Right renal cortex interstitium (tissue), 3 donors: Measurements from ENCODE around the gene SPTSSB. TPM values are rescaled to one million over a fixed set of nuclear protein-coding genes. Genes with fewer than 3 reads are reported as not detected.

Experiments
- DNase-seq, 3 donors: peaks; one replicate each; pipeline ENCODE4 v3.0.0-alpha.2; 2013; ENCODE audit warnings: low read depth in 3 of 3, low spot score in 2 of 3
- polyA plus RNA-seq, 3 donors: library from polyadenylated mRNA; unstranded; fragments of 120-200 nt; gene quantifications; one replicate each; pipeline ENCODE4 v1.2.1, GENCODE V29; 2013; ENCODE audit not compliant: insufficient read length in 3 of 3

Gene SPTSSB
- polyA plus RNA-seq, 3 donors = 3.0 to 5.7 (median 3.4) TPM

GRCh38 chr3:161343540-161343939, 27.8 kb downstream of the SPTSSB start:
- DNase-seq = no peak

- DNase-seq = no peak
Observed at GRCh38 chr3:161342629-161343028, 28.7 kb downstream of the SPTSSB start.

GRCh38 chr3:161339517-161340500, 31.5 kb downstream of the SPTSSB start:
- DNase-seq = no peak

- no peak for DNase-seq
Observed at GRCh38 chr3:161337311-161337710, 34.0 kb downstream of the SPTSSB start.

GRCh38 chr3:161336661-161337060, 34.7 kb downstream of the SPTSSB start:
- no peak for DNase-seq

GRCh38 chr3:161333696-161334095, 37.6 kb downstream of the SPTSSB start:
- DNase-seq = no peak

- DNase-seq = no peak
Observed at GRCh38 chr3:161332792-161333191, 38.5 kb downstream of the SPTSSB start.

GRCh38 chr3:161325059-161325458, 46.3 kb downstream of the SPTSSB start:
- DNase-seq = no peak

GRCh38 chr3:161323926-161324621, 47.2 kb downstream of the SPTSSB start:
- DNase-seq = no peak

- DNase-seq = no peak
Observed at GRCh38 chr3:161322781-161323568, 48.3 kb downstream of the SPTSSB start.

GRCh38 chr3:161320837-161321236, 50.5 kb downstream of the SPTSSB start:
- no peak for DNase-seq

GRCh38 chr3:161319867-161320266, 51.5 kb downstream of the SPTSSB start:
- DNase-seq = no peak

- DNase-seq = no peak
Observed at GRCh38 chr3:161317077-161317476, 54.2 kb downstream of the SPTSSB start.

GRCh38 chr3:161316006-161316689, 55.2 kb downstream of the SPTSSB start:
- no peak for DNase-seq

GRCh38 chr3:161314836-161315395, 56.4 kb downstream of the SPTSSB start:
- DNase-seq = no peak

- DNase-seq = no peak
Observed at GRCh38 chr3:161310649-161311423, 60.5 kb downstream of the SPTSSB start.

- DNase-seq = no peak
Observed at GRCh38 chr3:161305095-161305991, 66.0 kb downstream of the SPTSSB start.

- DNase-seq = no peak
Observed at GRCh38 chr3:161296814-161297213, 74.5 kb downstream of the SPTSSB start.
